ENCODE data around the gene STXBP1. TPM values are rescaled to one million over a fixed set of nuclear protein-coding genes. Genes with fewer than 3 reads are reported as not detected.

Gene STXBP1
- polyA plus RNA-seq, 2 of the 4 experiments (the other 2 are of a cell fraction) = 13.3 to 22.6 TPM

DNA sequence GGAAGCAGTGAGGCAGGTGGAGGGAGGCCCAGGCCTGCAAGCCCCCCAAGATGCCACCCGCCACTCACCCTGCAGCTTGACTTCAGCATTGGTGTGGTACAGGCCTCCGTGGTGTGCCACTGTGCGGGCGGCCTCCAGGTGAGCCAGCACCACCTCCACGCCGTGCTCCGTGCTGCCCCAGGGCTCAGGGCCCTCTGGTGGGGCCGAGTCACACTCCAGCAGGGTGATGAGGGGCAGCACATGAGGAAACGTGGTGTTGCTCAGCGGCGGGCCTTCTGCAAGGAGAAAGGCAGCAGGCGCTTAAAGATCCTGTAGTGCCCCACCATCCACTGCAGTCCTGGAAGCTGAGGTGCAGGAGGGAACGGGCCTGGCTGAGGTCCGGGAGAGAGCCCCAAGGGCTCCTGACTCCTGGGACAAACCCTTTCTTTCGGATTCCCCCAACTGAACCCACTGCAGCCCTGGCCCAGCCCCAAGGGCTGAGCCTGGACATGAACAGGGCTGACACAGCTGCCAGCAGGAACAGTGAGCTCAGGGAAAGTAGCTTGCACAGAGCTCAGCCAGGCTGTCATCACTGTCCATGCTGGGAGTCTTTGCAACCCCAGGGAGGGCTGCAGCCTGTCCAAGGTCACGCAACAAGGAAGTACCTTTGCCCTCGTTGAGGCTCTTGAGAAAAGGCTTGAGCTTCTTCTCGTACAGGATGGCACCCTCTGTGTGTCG, 127.7 kb downstream of the STXBP1 start:
- no peak for TF ChIP-seq HDAC2 (IDR thresholded peaks at IDR 0.05)
- TF ChIP-seq EP300 (IDR thresholded peaks at IDR 0.05) = no peak
- TF ChIP-seq CHD2 (IDR thresholded peaks at IDR 0.05; ENCODE audit: low read length, partially characterized antibody) = no peak
- TF ChIP-seq, protein P1, sequence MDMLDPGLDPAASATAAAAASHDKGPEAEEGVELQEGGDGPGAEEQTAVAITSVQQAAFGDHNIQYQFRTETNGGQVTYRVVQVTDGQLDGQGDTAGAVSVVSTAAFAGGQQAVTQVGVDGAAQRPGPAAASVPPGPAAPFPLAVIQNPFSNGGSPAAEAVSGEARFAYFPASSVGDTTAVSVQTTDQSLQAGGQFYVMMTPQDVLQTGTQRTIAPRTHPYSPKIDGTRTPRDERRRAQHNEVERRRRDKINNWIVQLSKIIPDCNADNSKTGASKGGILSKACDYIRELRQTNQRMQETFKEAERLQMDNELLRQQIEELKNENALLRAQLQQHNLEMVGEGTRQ (IDR thresholded peaks at IDR 0.05) = no peak
- TF ChIP-seq BHLHE40 (IDR thresholded peaks at IDR 0.05; ENCODE audit: low read depth, low read length) = no peak
- TF ChIP-seq NPAS2 (CRISPR knock-in tag; IDR thresholded peaks at IDR 0.05; ENCODE audit: borderline replicate concordance) = no peak
- no peak for TF ChIP-seq SMC3 (IDR thresholded peaks at IDR 0.05)
- TF ChIP-seq MYC (IDR thresholded peaks at IDR 0.05; ENCODE audit: borderline replicate concordance, low read length) = no peak
- TF ChIP-seq RCOR1 (IDR thresholded peaks at IDR 0.05; ENCODE audit: low read depth, low read length) = no peak
- no peak for TF ChIP-seq MAZ (IDR thresholded peaks at IDR 0.05; ENCODE audit: borderline replicate concordance, low read depth, low read length)
- no peak for TF ChIP-seq HOXB13 (CRISPR knock-in tag; IDR thresholded peaks at IDR 0.05; ENCODE audit: low read depth)
- no peak for FAIRE-seq
- no peak for DNase-seq (ENCODE audit: low read depth in 1 of 2, low spot score in 1 of 2)
- Histone ChIP-seq H3K4me1 (peaks cover 34% of the 10 kb centered on the region), H3K4me3 (no peak overlapping the region), H3K27ac (peak overlapping the region; percentile 54 to 81), H3K4me2 (peak overlapping the region; percentile 89), H3K9me3 (no peaks in the 10 kb centered on the region)
- POLR2A ChIA-PET = interaction anchor here (1.4 to 2.0 kb wide), 2 partner anchors 31 to 46 kb away, joined by 5 to 9 read pairs; partner anchors contain the start of gene CDK9
- CTCF ChIA-PET = interaction anchor here (0.6 to 9.6 kb wide), 10 partner anchors 10 to 188 kb away, joined by 3 to 114 read pairs (median 4); partner anchors contain the start of genes CDK9, PTRH1 and TTC16
- ATAC-seq = no peak
- WGBS (ENCODE audit: missing lambda C conversion rate) = 85% methylated on average over 19 of the region's 19 CpGs

DNA sequence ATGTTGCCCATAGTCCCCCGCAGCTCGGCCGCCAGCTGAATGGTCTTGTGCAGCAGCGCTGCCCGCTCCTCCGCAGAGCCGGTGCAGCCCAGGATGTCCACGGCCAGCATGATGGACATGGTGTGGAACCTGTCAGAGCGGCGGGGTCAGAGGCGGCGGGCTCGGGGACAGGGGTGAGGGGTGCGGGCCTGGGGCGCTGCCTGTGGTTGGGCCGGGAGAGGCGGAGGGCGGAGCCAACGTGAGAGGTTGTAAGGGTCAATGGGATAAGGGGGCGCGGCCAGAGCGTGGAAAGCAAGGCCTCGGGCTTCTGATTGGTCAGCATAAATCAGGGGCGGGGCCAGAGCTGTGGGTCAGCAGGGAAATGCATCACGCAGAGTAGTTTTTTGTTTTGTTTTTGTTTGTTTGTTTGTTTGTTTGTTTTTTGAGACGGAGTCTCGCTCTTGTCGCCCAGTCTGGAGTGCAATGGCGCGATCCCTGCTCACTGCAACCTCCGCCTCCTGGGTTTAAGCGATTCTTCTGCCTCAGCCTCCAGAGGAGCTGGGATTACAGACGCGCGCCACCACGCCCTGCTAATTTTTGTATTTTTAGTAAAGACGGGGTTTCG, 129.9 kb downstream of the STXBP1 start:
- Histone ChIP-seq H3K4me2 (peak overlapping the region; percentile 89), H3K4me3 (peak overlapping the region; percentile 42), H3K4me1 (peaks cover 31% of the 10 kb centered on the region), H3K9me3 (no peaks in the 10 kb centered on the region), H3K27ac (peak overlapping the region; percentile 6 to 71; a peak in 4 of 6 replicates)
- TF ChIP-seq, protein P2, sequence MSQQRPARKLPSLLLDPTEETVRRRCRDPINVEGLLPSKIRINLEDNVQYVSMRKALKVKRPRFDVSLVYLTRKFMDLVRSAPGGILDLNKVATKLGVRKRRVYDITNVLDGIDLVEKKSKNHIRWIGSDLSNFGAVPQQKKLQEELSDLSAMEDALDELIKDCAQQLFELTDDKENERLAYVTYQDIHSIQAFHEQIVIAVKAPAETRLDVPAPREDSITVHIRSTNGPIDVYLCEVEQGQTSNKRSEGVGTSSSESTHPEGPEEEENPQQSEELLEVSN (IDR thresholded peaks at IDR 0.05; ENCODE audit: borderline replicate concordance, low read depth) = no peak
- peak; percentile 91 for TF ChIP-seq MAFK (IDR thresholded peaks at IDR 0.05; ENCODE audit: partially characterized antibody)
- no peak for FAIRE-seq
- peak; percentile 67 to 78 for ATAC-seq
- ChIA-PET POLR2A (interaction anchor here (1.1 kb wide), 1 partner anchor 29 kb away, joined by 3 read pairs; no protein-coding TSS in a partner anchor), CTCF (interaction anchor here (0.6 to 9.6 kb wide), 10 partner anchors 9 to 200 kb away, joined by 3 to 114 read pairs (median 6); partner anchors contain the start of gene CDK9)
- peak; percentile 49 to 81 for DNase-seq (ENCODE audit: low read depth in 1 of 2, low spot score in 1 of 2)
- 32% methylated on average over 29 of the region's 38 CpGs for WGBS (ENCODE audit: missing lambda C conversion rate)

Other genes starting within 250 kb of the STXBP1 start
- gene SLC2A8, start 215.1 kb upstream of the STXBP1 start, polyA plus RNA-seq (2011; rRNA removed) = 7.3 and 8.3 TPM in 2 replicates
- 16.0 to 16.3 TPM (median 16.3 TPM) in 3 replicates for gene SLC2A8, start 215.1 kb upstream of the STXBP1 start, polyA plus RNA-seq (2017; fragmentation: RNase III; extraction: RNeasy Plus Mini Kit Qiagen cat#74134 plus additional on column Dnase treatment)
- 5.7 and 7.4 TPM in 2 replicates for gene ZNF79, start 187.9 kb upstream of the STXBP1 start, polyA plus RNA-seq (2011; rRNA removed)
- 4.9 to 5.5 TPM (median 5.1 TPM) in 3 replicates for gene ZNF79, start 187.9 kb upstream of the STXBP1 start, polyA plus RNA-seq (2017; fragmentation: RNase III; extraction: RNeasy Plus Mini Kit Qiagen cat#74134 plus additional on column Dnase treatment)
- 1,891 and 2,198 TPM in 2 replicates for gene RPL12, start 160.9 kb upstream of the STXBP1 start, polyA plus RNA-seq (2011; rRNA removed)
- 2,384 to 2,622 TPM (median 2,519 TPM) in 3 replicates for gene RPL12, start 160.9 kb upstream of the STXBP1 start, polyA plus RNA-seq (2017; fragmentation: RNase III; extraction: RNeasy Plus Mini Kit Qiagen cat#74134 plus additional on column Dnase treatment)
- gene LRSAM1, start 160.8 kb upstream of the STXBP1 start, polyA plus RNA-seq (2011; rRNA removed) = 5.1 and 6.4 TPM in 2 replicates
- 9.2 to 10.5 TPM (median 10.0 TPM) in 3 replicates for gene LRSAM1, start 160.8 kb upstream of the STXBP1 start, polyA plus RNA-seq (2017; fragmentation: RNase III; extraction: RNeasy Plus Mini Kit Qiagen cat#74134 plus additional on column Dnase treatment)
- gene CFAP157, start 94.7 kb downstream of the STXBP1 start, polyA plus RNA-seq (2011; rRNA removed) = 0.04 TPM in 1 of 2 replicates, not detected in the other
- gene CFAP157, start 94.7 kb downstream of the STXBP1 start, polyA plus RNA-seq (2017; fragmentation: RNase III; extraction: RNeasy Plus Mini Kit Qiagen cat#74134 plus additional on column Dnase treatment) = 0.04 TPM in 1 of 3 replicates, not detected in the others
- gene PTRH1, start 103.4 kb downstream of the STXBP1 start, polyA plus RNA-seq (2011; rRNA removed) = 3.5 and 5.1 TPM in 2 replicates
- 9.9 to 12.6 TPM (median 11.4 TPM) in 3 replicates for gene PTRH1, start 103.4 kb downstream of the STXBP1 start, polyA plus RNA-seq (2017; fragmentation: RNase III; extraction: RNeasy Plus Mini Kit Qiagen cat#74134 plus additional on column Dnase treatment)
- gene TTC16, start 103.8 kb downstream of the STXBP1 start, polyA plus RNA-seq (2011; rRNA removed) = 0.03 TPM in 1 of 2 replicates, not detected in the other
- gene TTC16, start 103.8 kb downstream of the STXBP1 start, polyA plus RNA-seq (2017; fragmentation: RNase III; extraction: RNeasy Plus Mini Kit Qiagen cat#74134 plus additional on column Dnase treatment) = not detected in 3 replicates
- gene TOR2A, start 123.0 kb downstream of the STXBP1 start, polyA plus RNA-seq (2011; rRNA removed) = 4.9 and 5.5 TPM in 2 replicates
- gene TOR2A, start 123.0 kb downstream of the STXBP1 start, polyA plus RNA-seq (2017; fragmentation: RNase III; extraction: RNeasy Plus Mini Kit Qiagen cat#74134 plus additional on column Dnase treatment) = 9.4 to 9.6 TPM (median 9.5 TPM) in 3 replicates
- 0.06 and 0.11 TPM in 2 replicates for gene SH2D3C, start 166.4 kb downstream of the STXBP1 start, polyA plus RNA-seq (2011; rRNA removed)
- gene SH2D3C, start 166.4 kb downstream of the STXBP1 start, polyA plus RNA-seq (2017; fragmentation: RNase III; extraction: RNeasy Plus Mini Kit Qiagen cat#74134 plus additional on column Dnase treatment) = 0.04 to 0.08 TPM (median 0.06 TPM) in 3 replicates
- gene CDK9, start 173.8 kb downstream of the STXBP1 start, polyA plus RNA-seq (2011; rRNA removed) = 45.7 and 46.7 TPM in 2 replicates
- gene CDK9, start 173.8 kb downstream of the STXBP1 start, polyA plus RNA-seq (2017; fragmentation: RNase III; extraction: RNeasy Plus Mini Kit Qiagen cat#74134 plus additional on column Dnase treatment) = 35.3 to 46.2 TPM (median 43.8 TPM) in 3 replicates
- 28.8 and 33.4 TPM in 2 replicates for gene FPGS, start 190.6 kb downstream of the STXBP1 start, polyA plus RNA-seq (2011; rRNA removed)
- gene FPGS, start 190.6 kb downstream of the STXBP1 start, polyA plus RNA-seq (2017; fragmentation: RNase III; extraction: RNeasy Plus Mini Kit Qiagen cat#74134 plus additional on column Dnase treatment) = 48.5 to 54.3 TPM (median 48.5 TPM) in 3 replicates
- gene ENG, start 242.4 kb downstream of the STXBP1 start, polyA plus RNA-seq (2011; rRNA removed) = not detected in 2 replicates
- 0.03 to 0.15 TPM (median 0.08 TPM) in 3 replicates for gene ENG, start 242.4 kb downstream of the STXBP1 start, polyA plus RNA-seq (2017; fragmentation: RNase III; extraction: RNeasy Plus Mini Kit Qiagen cat#74134 plus additional on column Dnase treatment)